ENCODE results near the gene FADD.
A peak's percentile ranks its signal among the peaks of the same experiment; 100 is the strongest.

FADD gene, protein sequence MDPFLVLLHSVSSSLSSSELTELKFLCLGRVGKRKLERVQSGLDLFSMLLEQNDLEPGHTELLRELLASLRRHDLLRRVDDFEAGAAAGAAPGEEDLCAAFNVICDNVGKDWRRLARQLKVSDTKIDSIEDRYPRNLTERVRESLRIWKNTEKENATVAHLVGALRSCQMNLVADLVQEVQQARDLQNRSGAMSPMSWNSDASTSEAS

DNA sequence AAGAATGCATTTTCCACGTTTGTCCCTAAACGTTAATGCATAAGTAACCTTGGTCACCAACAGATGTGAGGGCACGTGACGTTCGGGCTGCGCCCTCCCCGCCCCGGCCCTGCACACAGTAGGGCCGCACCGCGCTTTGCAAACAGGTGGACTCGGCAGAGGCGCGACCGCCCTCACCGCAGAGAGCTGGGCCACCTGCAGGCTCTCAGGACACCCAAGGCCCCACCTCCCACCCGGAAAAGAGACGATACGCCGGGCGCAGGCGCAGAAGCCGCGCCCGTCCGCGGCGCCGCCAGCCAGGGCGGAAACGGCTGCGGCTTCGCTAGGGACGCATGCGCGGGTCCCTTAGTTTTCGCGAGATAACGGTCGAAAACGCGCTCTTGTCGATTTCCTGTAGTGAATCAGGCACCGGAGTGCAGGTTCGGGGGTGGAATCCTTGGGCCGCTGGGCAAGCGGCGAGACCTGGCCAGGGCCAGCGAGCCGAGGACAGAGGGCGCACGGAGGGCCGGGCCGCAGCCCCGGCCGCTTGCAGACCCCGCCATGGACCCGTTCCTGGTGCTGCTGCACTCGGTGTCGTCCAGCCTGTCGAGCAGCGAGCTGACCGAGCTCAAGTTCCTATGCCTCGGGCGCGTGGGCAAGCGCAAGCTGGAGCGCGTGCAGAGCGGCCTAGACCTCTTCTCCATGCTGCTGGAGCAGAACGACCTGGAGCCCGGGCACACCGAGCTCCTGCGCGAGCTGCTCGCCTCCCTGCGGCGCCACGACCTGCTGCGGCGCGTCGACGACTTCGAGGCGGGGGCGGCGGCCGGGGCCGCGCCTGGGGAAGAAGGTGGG, at the start of gene FADD:
Gene FADD, plus strand, starts transcription at position 377 of the 831 bp plus-strand sequence. Its CDS starts 164 bp downstream, at position 541.
- DNase-seq, result peak; percentile 97

DNA sequence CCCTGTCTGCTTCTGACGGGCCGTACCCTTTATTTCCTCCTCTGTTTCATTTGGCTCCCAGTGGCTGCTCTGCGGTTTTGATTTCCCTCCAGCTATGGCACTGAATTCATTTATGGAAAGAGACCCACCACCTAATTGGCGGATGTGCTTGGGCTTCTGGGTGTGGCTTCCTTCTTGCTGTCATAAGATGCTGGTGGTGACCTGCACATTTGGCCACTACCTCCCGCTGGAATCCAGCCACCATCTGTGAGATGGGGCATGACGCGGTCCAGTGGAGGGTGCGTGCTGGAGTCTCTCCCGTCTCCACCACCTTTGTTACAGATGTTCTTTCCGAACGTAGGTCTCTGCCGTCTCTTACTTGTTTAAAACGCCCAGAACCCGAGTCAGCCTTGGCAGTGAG, 47.7 kb upstream of the FADD start:
- DNase-seq, result no peak

DNA sequence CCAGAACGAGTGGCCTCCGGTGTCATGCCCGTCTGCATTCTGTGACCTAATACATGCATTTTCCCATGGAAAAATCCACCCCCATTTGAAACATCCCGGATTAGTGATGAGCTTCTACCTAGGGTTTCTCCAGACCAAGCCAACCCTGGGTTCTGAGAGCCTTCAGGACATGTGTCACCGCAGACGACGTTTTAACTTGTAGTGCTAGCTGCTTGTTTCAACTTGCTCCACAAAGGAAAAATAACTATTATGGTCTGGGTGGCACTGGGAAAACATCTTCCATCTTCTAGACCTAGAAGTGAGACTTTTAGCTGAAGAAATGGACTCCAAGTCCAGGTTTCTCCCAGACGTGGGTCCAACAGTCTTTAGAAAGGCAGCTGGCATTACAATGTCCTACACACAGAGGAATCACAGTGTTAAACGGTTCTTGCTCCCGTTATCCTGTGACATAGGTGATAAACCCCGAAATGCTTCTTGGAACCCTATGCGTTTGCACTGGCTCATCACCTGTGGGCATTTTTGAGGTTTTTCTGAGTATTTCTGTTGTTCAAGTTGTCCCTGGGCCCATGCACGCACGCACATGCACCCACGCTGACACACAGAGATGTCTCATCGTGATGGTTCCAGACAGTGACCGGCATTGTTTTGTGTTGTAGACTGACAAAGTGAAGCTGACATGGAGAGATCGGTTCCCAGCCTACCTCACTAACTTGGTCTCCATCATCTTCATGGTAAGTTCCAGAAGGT, 46.6 kb upstream of the FADD start:
- DNase-seq, result no peak

DNA sequence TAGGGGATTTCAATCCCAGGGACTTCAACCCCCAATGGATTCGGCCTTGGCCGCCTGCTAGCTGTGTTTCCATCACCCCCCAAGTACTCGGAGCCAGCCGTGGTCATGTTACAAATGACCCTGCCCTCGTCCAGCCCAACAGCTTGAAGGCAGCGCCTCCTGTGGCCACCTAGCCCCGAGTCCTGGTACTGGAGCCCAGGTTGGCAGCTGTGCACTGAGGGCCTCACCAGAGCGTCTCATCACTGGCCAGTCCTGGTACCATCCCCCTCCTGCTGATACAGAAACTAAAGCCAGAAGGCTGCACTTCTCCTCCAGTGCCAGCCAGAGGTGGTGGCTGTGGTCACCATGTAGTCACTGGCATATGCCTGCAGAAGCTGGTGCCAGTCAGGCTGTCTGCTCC, 44.9 kb upstream of the FADD start:
- peak; percentile 79 for DNase-seq

DNA sequence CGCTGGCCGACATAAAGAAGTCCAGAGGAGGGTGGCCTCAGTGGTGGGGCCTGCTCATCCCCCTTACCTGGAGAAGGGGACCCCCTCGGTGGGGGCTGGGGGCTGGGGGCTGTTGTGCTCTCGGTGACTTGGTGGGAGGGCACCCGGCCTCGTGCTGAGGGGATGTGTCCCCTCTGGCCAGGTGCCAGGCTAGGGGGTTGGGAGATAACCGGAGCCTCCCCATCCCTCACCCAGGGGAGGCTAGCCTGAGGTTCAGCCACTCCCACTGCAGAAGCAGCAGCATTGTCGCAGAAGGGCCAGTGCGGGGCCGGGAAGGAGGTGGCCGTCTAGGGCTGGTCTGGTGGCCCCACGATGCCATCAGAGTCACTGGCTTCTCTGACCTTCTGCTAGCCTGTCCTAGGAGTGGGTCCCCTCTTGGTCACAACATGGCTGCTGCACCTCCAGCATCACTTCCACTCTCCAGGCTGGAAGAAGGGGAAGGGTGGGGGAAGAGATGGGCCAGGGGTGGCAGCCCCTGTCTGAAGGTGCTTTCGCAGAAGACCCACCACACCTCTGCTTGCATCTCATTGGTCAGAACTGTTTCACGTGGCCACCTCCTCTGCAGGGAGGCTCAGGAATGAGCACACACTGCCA, 44.2 kb upstream of the FADD start:
- no peak for DNase-seq

DNA sequence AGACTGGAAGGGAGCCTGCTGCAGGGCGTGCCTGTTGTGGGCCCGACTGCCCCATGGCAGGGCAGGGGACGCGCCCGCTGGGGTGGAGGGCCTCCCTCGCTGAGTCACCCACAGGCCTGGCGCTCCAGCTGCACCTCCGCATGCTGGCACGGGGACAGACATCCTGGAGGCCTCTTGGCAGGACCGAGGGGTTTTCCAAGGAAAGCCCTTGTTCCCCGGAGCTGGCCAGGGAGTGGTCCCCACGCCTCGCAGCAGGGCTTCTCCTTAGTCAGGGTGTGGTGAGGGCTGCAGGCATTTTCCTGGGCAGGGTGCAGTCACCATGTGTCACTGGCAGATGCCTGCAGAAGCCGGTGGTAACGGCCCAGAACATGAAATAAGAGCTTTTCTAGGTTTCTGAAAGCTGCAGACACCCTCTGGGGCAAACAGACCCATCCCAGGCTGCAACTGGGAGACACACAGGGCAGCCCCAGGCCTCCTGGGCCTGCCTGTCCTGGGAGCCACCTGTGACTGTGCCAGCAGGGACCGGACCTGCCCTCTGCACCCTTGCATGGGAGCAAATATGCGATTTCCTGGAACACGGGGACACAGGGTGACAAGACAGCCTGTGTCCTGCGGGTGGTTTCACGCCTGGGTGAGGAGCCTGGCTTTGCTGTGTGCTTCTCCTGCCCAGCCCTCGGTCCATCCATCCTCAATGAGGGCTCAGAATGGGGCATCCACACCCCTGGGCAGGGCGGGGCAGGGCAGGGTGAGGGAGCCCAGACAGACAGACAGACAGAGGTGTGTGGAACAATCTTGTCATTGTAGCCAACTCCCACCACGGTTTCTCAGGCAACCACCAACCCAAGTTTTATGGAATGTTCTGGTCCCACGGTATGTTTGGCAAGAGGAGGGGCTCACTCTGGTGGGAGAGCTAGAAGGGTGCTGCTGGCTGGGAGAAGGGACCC, 43.2 kb upstream of the FADD start:
- DNase-seq, result no peak

DNA sequence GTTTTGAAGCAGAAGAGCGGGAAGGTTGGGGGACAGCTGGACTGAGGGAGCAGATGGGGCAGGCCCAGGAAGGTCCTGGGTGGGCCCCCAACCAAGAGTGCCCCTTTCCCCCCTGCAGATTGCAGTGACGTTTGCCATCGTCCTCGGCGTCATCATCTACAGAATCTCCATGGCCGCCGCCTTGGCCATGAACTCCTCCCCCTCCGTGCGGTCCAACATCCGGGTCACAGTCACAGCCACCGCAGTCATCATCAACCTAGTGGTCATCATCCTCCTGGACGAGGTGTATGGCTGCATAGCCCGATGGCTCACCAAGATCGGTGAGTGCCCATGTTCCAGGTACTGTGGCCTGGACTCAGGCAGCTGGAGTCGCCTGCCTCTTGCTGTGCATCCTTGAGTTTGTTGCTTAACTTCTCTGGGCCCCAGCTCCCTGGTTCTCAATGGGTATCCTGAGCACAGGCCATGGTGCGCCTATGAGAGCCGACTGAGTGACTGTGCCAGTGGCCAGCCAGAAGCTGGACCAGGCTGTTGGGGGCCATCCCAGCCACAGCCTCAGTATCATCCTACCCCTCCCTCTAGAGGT, 42.0 kb upstream of the FADD start:
- DNase-seq, result no peak

DNA sequence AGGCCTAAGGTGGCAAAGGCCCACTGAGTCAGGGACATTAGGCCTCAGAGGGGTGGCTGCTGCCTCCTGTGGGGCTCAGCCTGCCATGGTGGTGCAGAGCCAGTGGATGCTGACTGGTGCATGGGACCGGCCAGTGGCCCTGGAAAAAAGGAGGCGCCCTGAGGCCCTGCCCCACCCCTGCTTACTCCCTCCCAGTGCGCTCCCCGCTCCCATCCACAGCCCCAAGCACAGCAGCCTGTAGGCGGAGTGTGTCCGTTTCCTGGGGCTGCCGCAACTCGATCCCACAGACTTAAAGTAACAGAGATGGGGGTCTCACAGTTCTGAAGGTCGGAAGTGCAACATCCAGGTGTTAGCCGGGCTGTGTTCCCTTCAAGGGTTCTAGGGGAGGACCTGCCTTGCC, 38.4 kb upstream of the FADD start:
- no peak for DNase-seq

DNA sequence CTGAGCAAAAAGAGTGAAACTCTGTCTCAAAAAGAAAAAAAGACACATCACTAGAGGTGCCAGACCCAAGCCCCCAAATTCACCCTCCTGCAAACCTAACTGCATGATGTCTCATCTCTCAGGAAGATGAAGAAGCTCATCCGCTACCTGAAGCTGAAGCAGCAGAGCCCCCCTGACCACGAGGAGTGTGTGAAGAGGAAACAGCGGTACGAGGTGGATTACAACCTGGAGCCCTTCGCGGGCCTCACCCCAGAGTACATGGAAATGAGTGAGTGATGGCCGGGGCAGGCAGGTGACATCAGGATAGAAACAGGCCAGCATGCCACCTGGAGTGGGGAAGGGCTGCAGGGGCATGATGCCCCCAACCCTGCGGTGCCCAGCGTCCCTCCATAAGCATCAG, 36.0 kb upstream of the FADD start:
- DNase-seq, result no peak

DNA sequence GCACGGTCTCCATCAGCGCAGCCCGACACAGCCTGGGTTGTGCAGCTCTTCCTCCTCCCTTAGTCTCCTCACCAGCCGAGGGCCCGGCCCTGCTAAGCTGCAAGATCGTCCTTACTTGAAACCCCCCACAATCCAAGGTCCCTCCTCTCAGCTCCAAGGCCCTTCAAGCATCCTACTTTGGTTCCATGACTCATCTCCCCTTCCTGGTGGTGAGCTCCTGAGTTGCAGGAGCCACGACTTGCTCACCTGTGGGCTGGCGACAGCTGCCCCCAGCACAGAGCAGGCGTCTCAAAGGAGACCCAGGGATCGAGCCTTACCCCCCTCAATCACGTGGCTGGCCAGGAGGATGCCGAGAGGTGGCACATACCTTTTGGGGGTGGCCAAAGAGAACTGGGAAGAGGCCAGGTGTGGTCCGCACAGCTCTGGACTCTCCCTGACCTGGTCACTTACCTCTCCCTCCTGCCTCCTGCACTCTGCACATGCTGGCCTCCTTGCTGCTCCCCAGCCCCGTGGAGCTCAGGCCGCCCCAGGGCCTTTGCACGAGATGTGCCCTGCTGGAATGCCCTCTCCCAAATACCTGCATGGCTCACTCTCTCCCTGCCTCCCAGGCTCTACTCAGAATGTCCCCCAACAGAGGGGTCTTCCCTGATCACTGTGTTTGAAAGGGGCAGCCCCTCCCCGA, 35.2 kb upstream of the FADD start:
- DNase-seq, result no peak

DNA sequence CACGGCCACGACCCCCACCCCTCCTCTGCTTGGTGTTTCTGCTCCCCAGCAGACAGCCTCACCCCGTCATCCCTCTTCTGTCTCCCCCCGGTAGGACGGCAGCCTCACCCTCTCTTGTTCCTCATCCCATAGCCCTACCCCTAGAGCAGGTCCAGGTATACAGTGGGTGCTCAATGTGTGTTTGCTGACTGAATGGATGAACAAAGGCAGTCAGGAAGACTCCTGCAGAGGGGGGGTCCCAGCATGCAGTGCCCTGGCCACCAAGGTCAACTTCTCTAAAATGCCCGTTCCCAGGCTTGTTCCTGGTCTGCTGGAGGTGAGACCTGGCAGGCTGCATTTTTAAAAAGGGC, 34.7 kb upstream of the FADD start:
- DNase-seq, result no peak

DNA sequence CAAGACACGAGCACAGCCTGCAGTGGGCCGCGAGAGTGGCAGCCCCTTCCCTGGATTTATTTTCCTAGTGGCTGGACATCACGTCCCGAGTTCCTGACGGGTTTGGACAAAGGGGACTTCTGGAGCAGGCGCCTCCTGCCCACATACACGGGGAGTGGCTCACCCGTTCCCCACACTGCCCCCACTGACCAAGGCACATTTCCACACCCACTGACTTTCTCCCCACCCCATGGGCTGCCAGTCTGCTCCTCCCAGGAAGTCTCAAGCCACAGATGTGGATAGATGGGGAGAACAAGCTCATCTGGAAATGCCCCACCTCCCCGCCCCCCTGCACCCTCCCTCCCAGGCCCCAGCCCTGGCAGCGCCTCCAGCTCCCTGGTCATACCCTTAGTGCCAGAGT, 34.0 kb upstream of the FADD start:
- no peak for DNase-seq

DNA sequence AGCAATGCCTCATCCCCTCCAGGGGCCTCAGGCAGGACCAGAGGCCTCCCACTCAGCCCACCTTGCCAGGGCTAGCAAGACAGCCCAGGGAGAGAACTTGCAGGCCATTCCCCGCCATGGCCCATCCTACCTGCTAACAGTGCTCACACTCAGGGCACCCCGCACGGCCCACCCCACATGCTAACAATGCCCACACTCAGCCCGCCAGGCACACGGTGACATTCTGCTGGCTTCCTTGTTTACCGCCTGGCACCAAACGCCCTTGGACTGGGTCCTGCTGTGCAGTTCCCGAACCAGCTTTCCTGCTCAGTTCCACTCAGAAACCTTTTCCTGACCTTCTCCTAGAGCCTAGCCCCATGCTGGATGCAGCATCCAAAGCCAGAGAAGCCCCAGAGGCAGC, 33.5 kb upstream of the FADD start:
- no peak for DNase-seq

DNA sequence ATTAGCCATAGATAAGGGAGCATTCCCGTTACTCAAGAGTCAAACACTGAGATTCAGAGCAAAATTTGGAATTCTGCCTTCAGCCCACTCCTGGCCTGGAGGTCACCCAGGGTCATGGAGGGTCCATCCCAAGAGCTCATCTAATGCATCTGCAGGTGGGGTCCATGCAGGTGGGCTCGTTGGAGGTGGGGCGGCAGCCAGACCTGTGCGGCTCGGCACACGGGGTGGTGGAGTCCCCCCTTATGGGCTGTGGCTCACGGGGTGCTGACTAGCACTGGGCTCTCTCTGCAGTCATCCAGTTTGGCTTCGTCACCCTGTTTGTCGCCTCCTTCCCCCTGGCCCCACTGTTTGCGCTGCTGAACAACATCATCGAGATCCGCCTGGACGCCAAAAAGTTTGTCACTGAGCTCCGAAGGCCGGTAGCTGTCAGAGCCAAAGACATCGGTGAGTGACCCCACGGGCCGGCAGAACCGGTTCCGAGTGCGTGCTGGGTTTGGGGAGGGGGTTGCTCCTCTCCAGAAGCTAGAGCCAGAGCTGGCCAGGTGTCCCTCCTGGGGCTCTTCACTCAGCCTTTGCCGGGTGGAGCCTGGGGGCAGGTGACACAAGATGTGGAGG, 32.4 kb upstream of the FADD start:
- no peak for DNase-seq

DNA sequence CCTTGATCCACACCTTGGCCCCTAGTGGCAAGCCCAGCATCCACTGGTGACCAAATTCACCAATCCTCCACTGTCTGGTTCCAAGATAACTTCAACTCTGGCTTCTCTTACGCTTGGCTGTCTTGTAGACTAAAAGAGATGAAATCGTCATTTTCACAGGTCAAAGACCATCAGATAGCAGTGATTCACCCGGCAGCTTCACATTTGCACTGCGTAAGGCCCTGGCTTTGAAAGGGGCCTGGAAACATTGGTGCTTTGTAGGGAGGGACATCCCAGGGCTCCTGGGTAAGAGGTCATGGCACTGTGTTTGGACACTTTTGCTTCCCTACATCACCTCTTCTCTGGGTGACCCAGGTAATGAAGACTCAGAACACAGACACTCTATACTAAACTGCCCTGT, 30.1 kb upstream of the FADD start:
- no peak for DNase-seq

DNA sequence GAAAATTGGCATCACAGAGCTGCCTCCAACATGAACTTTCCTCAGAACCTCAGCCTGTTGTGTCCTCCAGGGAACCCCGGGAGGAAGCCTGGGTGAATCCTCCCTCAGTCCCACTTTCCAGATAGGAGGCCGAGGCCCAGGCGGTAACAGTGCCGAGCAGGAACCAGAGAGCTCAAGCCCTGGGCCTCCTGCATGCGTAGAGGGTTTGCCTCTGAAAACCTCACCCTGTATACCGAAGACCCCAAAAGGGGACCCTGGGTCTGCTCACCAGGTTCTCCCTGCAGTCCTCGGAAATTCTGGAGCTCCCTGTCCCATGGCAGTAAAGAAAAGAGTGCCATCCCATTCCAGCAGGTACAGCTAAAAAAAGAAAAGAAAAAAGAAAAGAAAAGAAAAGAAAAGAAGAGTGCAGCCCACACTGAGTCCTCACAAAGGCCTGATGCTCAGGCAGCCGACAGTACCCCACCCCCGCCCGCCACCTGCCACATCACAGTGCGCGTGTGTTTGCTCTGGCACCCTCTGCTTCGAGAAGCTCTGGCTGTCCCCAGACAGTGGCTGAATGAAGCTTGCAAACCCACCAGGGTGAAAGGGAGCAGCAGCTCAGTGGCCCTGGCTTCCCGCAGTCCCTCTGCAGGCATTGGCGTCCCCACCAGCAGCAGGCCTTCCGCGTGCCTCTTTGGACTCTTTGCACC, 28.4 kb upstream of the FADD start:
- no peak for DNase-seq

DNA sequence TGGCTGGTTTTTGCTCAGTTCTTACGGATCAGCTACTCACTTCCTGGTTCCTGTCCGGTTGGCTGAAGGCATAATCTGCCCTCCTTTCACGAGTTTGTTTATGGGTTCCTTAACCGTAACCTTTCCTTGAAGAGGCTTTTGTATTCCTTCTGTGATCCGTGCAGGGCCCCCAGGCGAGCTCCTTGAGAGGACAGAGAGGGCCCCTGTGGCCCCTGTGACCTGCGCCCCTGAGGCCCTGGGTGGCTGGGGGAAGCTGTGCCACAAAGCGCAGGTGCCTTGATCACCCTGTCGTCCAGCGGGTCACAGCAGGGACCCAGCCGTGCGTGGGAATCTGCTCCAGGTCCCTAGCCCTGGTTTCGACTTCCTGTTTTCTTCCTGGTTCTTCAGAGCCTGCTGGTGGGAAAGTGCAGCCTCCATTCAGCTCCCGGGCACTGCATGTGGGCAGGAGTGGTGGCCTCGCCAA, 27.8 kb upstream of the FADD start:
- no peak for DNase-seq

DNA sequence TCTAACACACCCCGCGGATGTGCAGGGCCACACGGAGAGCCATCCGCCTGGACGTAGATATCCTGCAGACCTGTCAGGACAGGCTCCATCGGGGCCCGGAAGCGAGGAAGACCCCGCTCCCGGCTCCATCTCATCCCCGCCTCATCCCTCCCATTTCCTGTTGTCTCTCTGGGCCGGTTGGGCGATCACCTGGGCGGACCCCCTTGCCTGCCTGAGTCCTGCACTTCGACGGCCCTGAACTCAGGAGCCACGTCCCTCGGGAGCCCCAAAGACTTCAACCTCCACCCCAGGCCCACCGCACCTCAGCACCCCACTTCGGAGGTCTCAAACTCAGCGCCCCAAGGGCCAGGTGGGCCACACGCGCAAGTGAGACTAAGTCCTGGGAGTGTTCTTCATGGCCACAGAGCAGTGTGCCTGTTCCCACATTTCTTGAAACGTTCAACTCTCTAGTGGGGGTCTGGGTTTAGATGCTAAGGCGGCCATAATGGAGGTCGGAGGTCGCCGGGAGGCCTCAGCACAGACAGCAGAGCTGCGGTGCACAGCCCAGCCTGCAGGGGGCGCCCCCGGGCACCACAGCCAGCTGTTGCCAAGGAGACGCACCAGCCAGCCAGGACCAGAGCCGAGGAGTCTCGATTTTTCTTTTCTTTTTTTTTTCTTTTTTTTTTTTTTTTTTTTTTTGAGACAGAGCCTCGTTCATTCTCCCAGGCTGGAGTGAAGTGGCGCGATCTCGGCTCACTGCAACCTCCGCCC, 26.0 kb upstream of the FADD start:
- DNase-seq, result peak; percentile 70

DNA sequence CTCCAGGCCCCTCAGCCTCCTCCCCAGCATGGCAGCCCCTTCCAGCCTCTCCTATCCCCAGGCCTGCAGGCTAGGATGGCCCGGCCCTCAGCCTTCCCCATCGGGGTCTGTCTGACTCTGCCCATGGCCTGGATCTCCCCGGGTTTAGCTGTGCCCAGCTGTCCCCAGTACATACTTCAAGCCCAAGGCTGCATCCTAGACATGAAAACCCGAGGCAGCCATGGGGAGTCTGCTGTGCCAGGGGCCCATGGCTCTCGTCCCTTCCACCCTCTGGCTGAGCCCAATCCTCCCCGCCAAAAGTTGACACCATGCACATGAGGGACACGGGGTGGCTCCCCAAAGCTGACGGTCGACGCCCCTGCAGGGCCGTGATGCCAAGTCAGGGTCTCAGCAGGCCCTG, 22.2 kb upstream of the FADD start:
- DNase-seq, result no peak
